GM20431 (cell line): ENCODE measurements around the gene ARPC5L.

ENCODE experiments used
- in situ Hi-C: fragments of 300-500 bp; cut with MseI, MboI; formaldehyde crosslinking; loops from one replicate; pipeline ENCODE4 v1.15.0; 2020; ENCODE audit warnings: low sequenced_read_pairs; ENCODE audit not compliant: unreplicated experiment

ARPC5L gene

GRCh38 chr9:124859803-124860581, 1.9 kb upstream of the ARPC5L start:
- in situ Hi-C loops = loop anchor here (5.0 kb wide), 1 partner anchor 88 kb away; the partner anchor contains the start of gene NR6A1

GRCh38 chr9:124860582-124861341, 1.2 kb upstream of the ARPC5L start:
- in situ Hi-C loops = no loop called here

- in situ Hi-C loops = no loop called here
These were observed 1.5 kb downstream of the ARPC5L start for GRCh38 chr9:124863371-124863871.

GRCh38 chr9:124868511-124869465, 6.9 kb downstream of the ARPC5L start:
- in situ Hi-C loops = no loop called here

GRCh38 chr9:124869466-124869985, 7.6 kb downstream of the ARPC5L start:
- in situ Hi-C loops = no loop called here

- in situ Hi-C loops = no loop called here
These were observed 8.1 kb downstream of the ARPC5L start for GRCh38 chr9:124869986-124870560.

GRCh38 chr9:124870723-124871122, 8.8 kb downstream of the ARPC5L start:
- in situ Hi-C loops = no loop called here

GRCh38 chr9:124871156-124871561, 9.2 kb downstream of the ARPC5L start:
- in situ Hi-C loops = no loop called here

- in situ Hi-C loops = no loop called here
These were observed 11.7 kb downstream of the ARPC5L start for GRCh38 chr9:124873664-124874063.

GRCh38 chr9:124875501-124875900, 13.6 kb downstream of the ARPC5L start:
- in situ Hi-C loops = no loop called here

GRCh38 chr9:124877021-124877782, 15.3 kb downstream of the ARPC5L start:
- in situ Hi-C loops = no loop called here

GRCh38 chr9:124878021-124878420, 16.1 kb downstream of the ARPC5L start:
- in situ Hi-C loops = no loop called here

GRCh38 chr9:124878518-124878917, 16.6 kb downstream of the ARPC5L start:
- in situ Hi-C loops = no loop called here

GRCh38 chr9:124879226-124879625, 17.3 kb downstream of the ARPC5L start:
- in situ Hi-C loops = no loop called here

GRCh38 chr9:124880501-124880900, 18.6 kb downstream of the ARPC5L start:
- in situ Hi-C loops = no loop called here

- in situ Hi-C loops = no loop called here
These were observed 19.3 kb downstream of the ARPC5L start for GRCh38 chr9:124881138-124881743.

GRCh38 chr9:124882231-124882630, 20.3 kb downstream of the ARPC5L start:
- in situ Hi-C loops = no loop called here

- in situ Hi-C loops = no loop called here
These were observed 22.4 kb downstream of the ARPC5L start for GRCh38 chr9:124884376-124884775.
